COLO668 (cell line): Measurements from ENCODE around the gene MVD.
A peak's percentile ranks its signal among the peaks of the same experiment; 100 is the strongest.
"Not testable (repeated sequence)": the region's sequence is repeated elsewhere in the genome, so short reads cannot be mapped to it uniquely, and the experiment has no call there.

ENCODE experiments used
- DNase-seq: peaks from one replicate; lab custom pipeline; 2025; ENCODE audit not compliant: unreplicated experiment; lab: John Stamatoyannopoulos, UW

Gene MVD

DNA sequence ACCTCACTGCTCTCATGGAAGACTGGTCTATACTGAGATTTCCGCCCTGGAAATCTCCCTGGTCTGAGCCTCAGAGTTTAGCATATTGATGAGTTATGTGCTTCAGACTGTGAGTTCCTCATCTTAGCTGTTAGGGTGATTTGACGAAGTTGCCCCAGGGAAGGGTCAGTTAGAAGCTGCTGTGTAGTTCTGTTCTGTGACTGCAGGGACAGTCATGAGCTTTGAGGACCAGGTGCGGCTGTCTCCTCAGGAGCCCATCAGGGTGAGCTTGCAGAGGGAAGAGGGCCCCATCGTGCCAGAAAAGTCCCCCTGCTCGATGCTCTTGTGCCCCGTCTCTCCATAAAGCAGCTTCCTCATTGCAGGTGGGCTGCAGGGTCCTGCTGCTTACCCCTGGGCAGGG, 52.8 kb downstream of the MVD start:
- DNase-seq = no peak

DNA sequence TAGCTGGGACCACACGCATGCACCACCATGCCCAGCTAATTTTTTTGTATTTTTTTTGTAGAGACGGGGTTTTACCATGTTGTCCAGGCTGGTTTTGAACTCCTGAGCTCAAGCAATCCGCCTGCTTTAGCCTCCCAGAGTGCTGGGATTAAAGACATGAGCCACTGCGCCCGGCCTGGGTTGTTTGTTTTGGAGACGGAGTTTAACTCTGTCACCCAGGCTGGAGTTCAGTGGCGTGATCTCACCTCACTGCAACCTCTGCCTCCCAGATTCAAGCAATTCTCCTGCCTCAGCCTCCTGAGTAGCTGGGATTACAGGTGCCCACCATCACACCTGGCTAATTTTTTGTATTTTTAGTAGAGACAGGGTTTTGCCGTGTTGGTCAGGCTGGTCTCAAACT, 53.5 kb downstream of the MVD start:
- DNase-seq = not testable (repeated sequence)

DNA sequence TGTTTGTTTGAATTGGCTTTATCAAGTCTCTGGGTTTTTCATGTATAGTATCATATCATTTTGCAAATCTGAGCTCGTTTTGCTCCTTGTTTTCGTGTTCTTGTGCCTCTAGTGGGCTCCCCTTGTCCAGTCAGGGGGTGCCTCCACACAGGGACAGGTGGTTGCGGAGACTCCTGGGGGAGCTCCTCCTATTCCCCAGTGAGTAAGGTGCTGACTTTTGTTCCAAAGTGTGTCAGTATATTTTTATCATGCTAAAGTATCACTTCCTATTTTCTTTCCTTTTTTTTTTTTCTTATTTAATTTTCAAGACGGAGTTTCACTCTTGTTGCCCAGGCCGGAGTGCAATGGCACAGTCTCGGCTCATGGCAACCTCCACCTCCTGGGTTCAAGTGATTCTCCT, 54.8 kb downstream of the MVD start:
- DNase-seq = no peak

DNA sequence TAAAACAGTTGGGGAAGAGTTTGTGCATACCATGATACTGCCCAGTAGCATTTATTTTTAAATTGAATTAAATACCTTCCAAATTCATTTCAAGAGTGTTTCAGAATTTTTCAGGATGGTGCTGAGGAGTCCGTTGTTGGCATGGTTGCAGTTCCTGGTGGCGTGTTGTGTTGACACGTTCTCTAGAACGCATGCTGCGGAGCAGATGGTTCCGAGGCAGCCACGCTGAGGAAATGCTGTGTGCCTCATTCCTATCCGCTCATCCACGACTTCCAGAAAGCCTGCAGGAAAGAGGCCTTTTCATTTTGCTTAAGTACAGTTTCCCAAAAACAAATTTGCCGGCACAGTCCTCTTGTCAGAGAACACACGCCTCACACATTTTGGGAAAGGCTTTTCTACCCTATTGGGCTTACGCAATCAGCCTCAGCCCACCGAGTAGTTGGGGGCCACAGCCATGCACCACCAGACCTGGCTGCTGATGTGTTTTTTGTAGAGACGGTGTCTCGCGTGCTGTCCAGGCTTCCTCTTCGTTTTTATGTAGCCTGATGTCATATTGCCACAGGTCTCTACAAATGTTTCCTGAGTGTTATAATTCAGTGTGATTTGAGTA, 56.6 kb downstream of the MVD start:
- no peak for DNase-seq

DNA sequence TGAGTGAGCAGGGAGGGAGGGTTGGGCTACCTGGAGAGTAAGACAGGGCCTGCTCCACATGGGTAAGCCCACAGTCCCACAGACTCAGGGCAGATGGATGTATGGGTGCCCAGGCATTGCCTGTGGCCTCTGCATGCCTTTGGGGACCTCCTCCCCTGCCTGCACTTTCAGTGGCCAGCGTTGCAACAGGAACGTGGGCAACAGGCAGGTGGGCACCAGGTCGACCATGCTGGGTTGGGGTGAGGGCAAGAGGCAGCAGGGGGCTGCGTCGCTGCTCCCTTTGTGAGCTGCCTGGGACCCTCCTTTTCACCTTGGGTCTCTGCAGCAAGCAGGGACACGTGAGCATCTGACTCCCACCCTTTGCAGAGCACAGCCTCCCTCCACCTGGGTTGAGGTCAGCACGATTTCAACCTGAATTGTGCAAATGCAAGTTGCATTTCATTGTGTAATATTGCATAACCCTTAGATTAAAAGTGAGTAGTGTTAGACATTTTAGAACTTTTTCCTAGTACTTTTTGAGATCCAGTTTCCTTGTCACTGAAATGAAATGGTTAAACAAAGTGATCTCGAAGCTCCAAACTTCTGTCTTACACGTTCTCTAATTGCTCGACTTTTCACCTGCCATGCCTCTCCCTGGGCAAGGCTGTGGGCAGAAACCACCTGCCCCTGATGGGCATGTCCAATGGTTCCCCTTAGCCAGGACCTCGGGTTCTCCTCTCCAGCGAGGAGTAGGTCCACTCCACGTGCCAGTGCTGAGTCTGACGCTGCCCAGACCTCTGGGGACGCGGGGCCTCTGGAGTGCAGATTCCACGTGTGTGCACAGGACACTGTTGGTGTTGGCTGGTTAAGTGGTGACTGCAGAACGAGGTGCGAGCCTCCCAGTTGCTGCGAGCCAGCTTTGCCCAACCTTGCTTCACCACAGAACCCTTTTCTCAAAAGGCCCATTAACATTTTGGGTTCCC, 57.4 kb downstream of the MVD start:
- no peak for DNase-seq

DNA sequence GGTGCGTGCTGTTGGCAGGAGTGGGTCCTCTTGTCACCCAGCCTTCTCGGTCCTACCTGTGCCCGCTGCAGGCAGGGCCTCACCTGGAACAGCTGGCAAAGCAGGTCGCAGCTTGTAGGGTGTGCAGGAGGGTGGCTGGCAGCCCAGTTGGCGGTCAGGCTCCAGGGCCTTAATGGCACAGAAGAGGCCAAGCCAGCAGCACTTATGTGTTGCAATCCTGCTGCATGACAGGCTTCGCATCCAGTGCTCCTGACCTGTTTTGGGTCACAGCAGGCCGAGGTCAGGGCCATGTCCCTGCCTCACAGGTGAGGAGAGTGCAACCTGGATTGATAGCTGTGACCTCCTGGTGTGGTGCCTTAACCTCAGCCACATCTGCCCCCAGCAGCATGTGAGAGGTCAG, 60.8 kb downstream of the MVD start:
- peak; percentile 45 for DNase-seq
